HG03175 (cell line): Measurements from ENCODE around the gene ASIC2.

ENCODE experiments used
- ATAC-seq: cut with Tn5 transposase; IDR thresholded peaks from one replicate; pipeline ENCODE4 v1.9.1; 2021; ENCODE audit warnings: mild to moderate bottlenecking, moderate library complexity; ENCODE audit not compliant: unreplicated experiment

The ASIC2 gene

GRCh38 chr17:33290253-33290652 is 2.8 kb downstream of the ASIC2 start:
- ATAC-seq: no peak

DNA sequence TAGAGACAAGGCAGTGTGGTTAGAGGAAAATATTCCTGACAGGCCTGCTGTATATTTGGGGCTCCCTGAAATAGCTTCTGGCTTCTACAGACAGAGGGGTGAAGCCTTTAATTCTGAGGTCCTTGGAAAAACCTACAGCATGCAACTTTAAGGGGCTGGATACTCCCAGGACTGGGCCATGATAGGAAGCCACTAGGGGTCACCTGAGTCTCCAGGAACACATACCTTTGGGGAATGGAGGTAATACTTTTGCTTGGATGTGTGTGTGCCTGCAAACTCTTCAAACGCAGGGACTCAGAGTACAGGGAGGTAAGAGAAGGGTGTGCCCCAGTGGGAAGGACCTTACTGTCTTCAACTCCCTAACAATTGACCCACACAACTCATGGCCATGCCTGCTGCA is 4.1 kb downstream of the ASIC2 start:
- no peak for ATAC-seq

DNA sequence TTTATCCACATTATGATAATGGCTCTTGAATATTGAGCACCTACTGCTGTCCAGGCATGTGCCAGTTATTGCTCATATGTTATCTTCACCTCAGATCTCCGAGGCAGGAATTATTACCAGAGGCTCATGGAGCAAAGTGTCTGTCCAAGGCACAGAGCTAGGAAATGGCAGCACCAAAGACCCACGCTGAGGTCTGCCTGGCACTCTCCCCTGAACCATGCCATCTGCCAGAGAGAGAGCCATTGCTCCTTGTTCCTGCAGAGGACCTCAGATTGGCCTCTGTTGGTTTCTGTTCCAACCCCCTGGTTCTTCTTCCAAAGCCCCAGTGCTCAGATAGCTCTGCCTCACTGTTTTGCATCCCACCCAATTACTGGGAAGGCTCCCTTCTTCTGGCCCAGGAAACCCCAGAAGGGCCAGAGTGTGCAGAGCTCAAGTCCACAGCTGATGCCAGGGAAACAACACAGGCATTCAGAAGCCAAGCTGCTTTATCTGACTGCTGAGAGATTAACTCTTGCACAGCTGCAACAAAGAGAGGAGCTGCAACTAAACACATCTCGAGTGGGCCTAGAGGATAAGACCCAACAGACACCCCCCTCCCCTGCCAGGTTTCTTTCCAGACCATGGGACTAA is 5.9 kb downstream of the ASIC2 start:
- ATAC-seq: no peak

DNA sequence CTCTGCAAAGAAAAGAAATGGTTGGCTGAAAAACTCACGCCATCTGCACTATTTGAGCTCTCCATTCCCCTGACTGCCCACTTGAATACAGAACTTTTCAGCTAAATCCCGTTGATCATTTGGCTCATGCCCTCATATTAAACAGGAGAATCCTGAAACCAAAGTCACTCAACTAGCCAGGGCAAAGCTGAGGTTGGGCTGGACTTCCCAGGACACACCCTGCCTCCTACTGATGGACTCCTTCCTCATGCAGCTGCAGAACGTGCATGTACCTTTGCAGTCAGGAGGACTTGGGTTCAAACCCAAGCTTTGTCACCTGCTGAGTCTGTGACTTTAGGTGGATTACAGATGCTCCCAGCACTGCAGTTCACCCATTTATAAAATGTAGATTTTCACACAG is 7.7 kb downstream of the ASIC2 start:
- no peak for ATAC-seq

- no peak for ATAC-seq
Observed at GRCh38 chr17:33284022-33284421, 9.1 kb downstream of the ASIC2 start.

- no peak for ATAC-seq
Observed at GRCh38 chr17:33280162-33280943, 12.7 kb downstream of the ASIC2 start.

DNA sequence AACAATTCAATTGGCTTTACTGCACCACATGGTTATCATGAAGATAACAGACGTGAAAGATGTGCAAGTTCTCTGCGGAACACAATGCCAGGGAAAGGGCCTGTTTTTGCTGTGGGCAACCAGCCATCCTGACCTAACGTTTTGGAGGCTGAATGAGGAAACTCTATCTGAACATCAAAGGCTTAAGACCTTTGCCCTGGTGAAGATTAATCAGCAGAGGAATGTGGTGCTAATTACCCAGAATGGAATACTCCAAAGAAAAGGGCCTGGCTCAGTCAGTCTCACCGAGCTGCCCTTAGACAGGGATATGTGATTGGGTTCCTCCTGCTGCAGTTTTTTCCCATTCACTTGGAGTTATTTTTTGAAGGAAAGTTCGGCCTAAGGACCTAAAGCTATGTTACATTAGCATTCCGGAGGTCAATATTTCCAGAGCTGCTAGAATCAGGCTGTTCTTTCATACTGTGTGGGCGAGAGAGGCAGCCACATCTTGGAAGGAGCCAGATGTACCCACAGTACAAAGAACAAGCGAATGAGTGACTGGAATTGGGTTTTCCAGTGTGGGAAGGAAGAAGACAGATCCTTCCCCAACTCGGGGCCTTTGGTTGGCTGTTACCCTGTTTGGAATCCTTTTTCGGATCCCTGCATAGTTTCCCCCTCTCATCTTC is 15.5 kb downstream of the ASIC2 start:
- no peak for ATAC-seq

DNA sequence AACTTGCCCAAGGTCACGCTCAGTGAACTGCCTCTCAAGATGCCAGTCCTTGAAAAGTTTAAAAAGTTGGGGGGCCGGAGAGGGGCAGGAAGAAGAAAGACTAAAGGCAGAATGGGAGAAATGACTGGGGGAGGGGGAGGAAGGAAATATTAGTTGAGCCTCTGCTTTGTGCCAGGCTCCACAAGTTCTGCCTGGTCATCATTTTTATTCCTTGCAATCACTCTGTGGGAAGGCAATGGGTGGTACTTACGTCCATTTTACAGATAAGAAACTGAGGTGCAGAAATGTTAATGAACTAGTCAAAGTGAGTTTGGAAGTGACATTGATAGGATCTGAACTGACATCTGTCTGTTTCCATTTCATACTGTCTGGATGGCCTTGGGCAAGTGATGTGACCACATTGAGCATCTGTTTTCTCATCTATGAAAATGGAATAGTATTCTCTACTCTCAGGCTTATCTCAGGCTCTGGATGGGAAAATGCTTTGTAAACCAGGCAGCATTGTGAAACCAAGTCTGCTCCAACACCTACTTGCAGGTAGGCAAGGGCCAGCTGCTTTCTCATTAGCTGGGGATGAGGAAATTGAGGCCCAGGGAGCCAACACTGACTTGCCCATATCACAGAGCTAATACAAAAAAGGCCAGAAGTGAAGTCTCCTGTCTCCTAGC is 19.2 kb downstream of the ASIC2 start:
- ATAC-seq: no peak

DNA sequence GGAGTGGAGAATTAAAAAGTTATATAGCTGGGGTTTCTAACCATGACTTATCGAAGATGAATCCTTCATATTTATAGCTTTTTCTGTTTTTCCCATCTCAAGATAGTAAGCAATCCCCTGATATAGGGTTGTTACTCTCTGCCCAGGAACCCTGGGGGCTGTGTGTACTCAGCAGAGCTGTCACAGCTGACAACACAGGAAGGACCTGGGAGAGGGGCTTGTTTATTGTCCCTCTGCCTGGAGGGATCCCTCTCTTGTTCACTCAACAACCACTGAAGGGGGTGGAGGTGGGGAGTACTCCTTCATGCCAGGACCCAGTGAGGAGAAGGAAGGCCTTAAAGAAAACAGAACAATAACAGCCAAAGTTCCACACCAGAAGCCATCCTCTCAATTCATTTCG is 19.8 kb downstream of the ASIC2 start:
- no peak for ATAC-seq

GRCh38 chr17:33272438-33272837 is 20.7 kb downstream of the ASIC2 start:
- no peak for ATAC-seq

DNA sequence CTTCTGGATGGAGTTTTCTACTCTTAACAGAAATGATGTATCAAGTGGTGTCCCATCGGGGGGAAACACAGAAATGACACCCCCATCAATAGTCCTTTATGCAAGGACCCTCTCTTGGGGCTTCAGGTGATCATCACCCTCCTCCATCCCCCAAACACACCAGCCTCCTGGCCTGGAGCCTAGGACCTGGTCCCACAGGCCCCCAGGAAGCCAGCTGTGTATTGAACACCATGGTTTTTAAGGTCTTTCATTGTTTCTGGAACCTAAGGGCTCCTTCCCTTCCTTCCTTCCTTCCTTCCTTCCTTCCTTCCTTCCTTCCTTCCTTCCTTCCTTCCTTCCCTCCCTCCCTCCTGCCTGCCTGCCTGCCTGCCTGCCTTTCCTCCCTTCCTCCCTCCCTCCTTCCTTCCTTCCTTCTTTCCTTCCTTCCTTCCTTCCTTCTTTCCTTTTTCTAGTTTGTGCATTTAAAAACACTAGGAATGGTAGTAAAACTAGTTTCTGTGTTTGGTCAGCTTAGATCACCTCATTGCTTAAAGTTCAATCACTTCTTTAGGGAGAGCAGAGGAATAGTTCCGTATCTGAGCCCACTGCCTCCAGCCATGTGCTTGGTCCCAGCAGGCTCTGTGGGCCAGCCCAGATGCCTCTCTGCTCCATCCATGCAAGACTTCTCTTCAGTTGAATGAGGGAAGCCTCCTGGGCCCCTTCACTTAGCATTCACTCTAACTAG is 23.6 kb downstream of the ASIC2 start:
- no peak for ATAC-seq

GRCh38 chr17:33267851-33268548 is 25.1 kb downstream of the ASIC2 start:
- no peak for ATAC-seq

DNA sequence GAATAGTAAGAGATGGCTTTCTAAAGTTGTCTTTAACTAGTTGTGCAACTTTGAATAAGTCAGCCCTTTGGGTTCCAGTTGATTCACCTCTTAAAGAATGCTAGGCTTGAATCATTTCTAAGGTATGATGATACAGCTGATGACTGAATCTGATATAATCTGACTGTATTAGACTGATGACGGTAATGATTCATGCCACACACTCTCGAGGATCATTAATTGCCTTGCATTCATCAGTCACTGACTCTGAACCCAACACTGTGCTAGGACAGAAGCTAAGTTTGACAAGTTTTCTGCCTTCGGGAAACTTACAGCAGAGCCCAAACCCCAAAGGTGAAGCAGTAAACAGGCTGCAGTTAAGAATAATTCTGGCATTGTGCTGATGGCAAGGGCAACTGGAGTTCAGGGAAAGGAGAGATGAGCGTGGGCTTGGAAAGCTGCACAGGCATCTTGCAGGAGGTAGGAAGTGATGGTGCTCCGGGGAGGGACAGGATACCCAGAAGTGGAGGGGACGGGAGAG is 25.8 kb downstream of the ASIC2 start:
- no peak for ATAC-seq

DNA sequence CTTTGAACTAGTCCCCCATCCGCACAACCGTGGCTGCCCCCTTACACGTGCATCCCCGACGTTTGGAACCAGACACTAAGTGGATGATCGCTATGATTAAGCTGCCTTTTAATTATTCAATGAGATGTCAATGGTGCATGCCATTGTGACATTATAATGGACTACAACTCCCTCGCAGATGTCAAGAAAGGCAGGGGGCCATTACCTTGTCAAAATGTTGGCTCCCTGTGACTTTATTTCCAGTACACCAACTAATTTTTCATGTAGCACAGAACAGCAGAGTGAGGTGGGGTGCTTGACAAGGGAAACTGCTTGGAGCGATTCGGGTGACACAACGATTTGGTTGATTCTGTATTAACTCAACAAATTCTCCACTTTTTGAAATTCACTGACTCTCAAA is 26.5 kb downstream of the ASIC2 start:
- ATAC-seq: no peak

DNA sequence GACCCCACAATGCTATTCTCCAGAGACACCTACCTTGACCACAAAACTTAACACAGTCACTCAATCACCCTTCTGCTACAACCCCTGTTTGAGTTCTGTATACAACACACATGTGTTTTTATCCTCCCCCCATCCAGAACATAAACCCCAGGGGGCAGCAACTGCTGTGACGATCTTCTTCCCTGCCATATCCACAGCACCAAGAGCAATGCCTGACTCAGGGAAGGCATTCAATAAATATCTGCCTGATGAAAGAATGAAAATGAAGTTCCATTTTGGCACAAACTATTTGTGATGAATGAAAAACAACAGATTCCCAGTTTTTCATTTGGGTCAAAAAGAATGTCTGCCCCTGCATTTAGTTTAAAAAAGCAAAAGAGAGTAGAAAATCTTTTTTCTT is 27.0 kb downstream of the ASIC2 start:
- no peak for ATAC-seq

- no peak for ATAC-seq
Observed at GRCh38 chr17:33263396-33263795, 29.7 kb downstream of the ASIC2 start.

DNA sequence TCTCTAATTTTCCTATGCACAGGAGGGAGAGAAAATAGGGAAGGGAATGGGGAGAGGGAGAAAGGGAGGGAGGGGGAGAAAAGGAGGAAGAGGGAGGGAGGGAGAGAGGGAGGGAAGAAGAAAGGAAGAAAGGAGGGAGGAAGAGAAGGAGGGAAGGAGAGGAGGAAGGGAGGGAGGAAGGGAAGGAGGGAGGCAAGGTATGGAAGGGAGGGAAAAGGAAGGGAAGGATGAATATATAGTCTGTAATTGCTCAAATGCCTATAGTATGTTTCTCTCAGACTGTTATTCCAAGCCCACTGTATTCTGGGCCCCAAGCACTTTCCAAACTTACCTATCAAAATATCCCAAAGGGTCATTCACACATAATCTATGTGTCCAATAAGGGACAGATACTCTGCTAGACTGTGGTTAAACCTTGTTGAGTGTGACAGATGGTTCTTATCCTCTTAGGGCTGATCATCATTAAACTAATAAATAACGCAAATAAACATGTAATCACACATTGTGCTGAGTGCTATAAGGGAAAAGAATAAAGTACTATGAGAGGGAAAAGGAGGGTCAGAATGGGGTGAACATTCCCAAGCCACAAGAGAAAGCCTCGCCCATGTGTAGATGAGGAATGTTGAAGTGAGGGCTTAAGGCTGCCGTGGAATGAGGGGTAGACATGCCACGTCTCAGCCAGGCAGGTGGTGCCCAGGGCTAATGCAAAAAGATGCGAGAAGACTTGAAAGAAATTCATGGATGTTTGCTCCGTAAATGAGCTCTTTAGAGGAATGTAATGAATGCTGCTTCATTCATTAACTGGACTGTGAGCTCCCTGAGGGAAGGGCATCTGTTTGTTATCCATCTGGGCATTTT is 30.6 kb downstream of the ASIC2 start:
- ATAC-seq: no peak

DNA sequence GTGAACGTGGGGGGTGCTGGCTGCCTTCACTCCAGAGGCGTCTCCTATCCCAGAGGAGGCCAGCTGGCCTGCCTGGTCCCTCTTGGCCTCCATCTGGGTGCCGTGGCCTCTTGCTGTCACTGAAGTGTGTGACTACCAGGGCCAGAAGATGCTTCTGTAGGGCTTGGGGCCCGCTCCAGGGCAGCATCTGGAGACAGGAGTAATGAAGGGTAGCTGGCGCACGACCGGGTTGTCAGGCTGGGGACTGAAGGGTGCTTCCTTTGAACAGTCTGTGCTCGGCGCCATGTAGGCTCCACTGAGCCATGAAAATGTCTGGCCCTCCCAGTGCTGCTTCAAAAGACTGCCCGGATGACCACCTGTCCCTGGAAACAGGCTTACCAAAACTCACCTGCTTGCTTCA is 31.3 kb downstream of the ASIC2 start:
- no peak for ATAC-seq

DNA sequence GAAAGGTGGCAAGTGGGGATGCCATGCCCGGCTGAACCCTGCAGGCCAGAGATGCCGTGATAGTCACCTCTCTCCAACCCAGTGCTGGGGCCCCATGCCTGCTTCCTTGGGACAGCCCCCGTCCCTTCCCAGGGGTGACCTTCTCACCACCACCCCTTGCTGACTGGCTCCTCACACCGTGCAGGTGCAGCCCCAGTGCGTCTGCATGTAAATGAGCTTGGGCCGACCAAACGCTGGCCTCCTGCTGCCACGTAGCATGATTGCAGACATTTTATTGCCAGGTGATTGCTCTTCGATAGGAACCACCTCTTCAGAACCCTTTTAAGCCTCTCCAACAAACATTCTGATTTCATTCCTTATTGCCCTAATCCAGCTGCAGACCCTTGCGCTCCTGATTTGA is 32.5 kb downstream of the ASIC2 start:
- no peak for ATAC-seq
